ENCODE measurements around the gene GMNN.
A peak's percentile ranks its signal among the peaks of the same experiment; 100 is the strongest.

GMNN gene

DNA sequence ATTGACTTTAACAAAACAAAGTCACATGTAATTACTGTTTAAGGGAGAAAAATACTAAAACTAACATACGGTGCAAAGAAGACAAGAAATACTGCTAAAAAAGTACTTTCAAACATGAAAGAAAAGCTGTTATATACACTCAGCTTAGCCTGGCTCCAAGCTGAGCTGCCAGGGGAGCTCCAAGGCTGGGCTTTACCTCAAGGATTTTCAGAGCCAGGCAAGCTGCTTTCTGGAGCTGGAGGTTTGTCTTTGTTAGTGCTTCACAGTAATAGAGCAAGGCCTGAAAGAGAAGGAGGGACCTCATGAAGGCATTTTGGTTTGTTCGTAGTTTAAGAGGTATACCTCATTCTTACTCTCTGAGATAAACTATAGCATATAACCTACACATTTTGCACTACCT, 43.6 kb downstream of the GMNN start:
- no peak for DNase-seq

DNA sequence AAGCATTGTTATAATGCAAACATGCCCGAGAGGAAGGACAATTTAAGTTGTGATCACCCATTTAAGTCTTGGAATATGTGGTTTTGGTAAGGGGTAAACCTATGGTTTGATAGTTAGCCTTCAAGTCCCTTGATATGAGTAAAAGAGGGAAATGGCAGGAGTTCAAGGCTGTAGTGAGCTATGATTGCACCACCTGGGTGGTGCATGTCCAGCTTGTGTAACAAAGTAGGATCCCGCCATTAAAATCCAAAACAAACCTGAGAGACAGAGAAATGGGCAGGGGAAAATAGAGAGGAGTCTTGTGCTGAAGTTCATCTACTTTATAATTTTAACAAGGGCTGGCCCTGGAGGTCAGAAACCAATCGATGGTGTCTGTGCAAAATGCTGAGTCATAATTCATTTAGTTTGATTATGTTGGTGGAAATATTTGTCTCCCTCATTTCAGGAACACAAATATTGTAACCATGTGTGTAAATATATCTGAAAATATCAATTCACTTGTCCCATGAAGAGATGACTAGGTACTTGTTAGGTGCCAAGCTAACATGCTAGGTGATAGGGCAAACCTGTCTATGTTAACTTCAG, 47.2 kb downstream of the GMNN start:
- no peak for DNase-seq

GRCh38 chr6:24822696-24823095, 48.0 kb downstream of the GMNN start:
- no peak for DNase-seq

- no peak for DNase-seq
Observed at GRCh38 chr6:24823185-24823584, 48.4 kb downstream of the GMNN start.

DNA sequence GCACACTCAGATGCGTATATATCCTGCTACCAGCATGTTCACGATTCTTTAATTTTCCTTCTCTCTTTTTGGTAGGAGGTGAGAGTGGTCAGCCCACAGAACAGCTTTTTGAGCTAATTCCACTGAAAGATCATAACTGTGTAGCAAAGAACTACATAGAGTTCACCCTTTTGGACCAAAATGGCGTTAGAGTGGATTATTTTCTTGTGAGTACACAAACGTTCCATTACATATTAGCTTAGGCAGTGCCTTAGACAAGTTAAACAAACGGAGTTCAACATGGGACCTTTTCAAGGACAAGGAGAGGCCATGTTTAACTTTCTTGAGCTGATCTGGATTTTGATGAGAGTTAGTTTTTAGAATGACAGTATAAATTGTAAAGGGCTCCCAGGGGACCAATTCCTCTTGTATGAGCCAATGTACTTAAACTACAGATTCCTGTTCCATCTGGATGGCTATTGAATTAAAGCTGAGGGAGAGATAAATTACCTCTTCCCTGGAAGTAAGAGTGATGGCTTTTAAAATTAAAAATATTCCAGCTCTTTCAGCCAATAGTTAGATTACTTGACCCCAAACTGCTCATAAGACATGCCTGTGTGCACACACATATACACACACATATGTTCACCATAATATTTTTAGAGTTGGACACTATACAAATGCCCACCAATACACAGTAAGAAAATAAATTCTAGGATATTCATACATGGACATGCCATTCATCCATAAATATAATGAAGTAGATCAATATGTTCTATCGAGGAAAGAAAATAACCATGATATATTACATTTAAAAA, 49.6 kb downstream of the GMNN start:
- DNase-seq = peak; percentile 9

DNA sequence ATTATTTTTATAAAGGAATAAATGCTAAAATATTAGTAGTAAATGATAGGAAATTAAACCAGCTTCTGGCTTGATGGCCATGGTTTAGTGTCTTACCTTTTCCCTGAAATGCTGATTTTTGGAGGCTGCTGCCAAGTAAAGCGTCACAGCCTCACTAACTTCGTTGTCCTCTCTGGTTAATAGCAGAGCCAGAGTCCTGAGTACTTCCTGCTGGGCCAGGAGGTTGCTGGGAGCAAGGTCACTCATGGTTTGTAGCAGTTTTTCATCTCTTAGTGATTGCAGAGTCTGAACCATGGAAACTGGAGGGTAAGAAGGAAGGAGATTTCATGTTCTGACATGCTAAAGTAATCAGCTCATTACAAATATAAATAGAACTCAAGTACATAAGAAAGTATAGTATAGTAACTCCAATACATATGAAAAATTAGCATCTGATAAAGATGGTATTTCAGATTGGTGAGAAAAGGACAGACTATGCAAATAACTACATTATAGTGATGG, 50.4 kb downstream of the GMNN start:
- no peak for DNase-seq

- no peak for DNase-seq
Observed at GRCh38 chr6:24827162-24827561, 52.4 kb downstream of the GMNN start.

GRCh38 chr6:24827970-24828369, 53.2 kb downstream of the GMNN start:
- DNase-seq = no peak

DNA sequence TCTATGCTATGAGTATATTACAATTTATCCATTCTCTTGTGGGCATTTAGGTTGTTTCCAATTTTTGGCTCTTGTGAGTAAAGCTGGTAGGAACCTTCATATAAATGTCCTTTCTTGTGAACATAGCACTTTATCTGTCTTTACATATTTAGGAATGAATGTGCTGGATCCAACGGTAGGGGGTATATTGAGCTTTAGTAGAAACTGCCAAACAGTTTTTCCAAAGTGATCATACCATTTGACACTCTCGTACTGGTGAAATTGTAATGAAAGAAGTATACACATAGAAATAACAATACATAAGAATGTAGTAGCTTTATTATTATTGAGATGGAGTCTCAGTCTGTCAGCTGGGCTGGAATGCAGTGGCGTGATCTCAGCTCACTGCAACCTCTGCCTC, 54.9 kb downstream of the GMNN start:
- no peak for DNase-seq

GRCh38 chr6:24831771-24832716, 57.3 kb downstream of the GMNN start:
- DNase-seq = no peak

DNA sequence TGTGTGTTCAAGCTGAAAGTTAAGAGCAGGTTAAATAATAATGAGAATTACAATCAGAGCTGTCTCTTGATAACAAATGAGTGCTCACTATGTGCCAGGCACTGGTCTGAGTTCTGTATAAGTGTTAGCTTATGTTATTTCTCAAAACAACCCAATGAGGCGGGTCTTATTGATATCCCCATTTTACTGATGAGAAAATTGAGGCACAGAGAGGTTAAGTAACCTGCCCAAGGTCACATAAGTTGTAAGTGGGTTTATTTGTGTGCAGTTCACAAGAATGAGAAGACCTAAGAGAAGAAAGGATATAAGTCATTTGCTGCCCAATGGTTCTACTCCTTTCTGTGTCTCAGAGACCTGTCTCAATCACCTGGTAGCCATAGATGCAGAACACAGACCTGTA, 58.1 kb downstream of the GMNN start:
- DNase-seq = no peak

DNA sequence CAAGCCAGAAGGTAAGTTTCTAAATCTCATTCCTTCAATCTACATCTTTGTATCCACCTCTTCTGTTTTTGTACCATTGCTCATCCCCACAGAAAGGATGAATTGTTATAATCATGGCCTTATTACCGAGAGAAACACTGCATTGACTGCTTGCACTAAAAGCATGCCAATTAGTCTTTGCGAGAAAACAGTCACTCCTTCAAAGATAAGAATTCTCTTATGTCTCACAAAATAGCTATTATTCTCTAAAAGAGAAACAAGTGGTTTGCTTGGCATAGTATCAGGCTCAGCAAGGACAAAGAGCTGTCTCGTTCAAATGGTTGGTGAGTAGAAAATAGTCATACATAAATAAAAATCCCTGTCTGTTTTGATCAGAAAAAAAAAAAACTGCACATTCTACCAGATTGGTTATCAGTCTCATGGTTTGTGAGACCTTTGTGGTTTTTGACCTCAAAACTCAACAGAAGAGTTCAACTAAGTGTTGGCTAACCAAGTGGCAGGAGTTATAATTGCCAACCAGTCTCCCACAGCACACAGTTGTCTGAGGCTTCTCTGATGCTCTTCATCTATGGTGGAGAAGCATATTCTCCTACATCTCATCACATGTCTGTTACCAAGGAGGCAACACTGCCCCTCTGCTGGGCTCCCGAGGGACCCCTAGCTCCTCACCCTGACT, 59.1 kb downstream of the GMNN start:
- DNase-seq = no peak
